GM23248 (cell line): Measurements from ENCODE around the gene KRTAP1-1.
"Not testable (repeated sequence)": the region's sequence is repeated elsewhere in the genome, so short reads cannot be mapped to it uniquely, and the experiment has no call there.

Experiments
- EZH2 ChIP-seq: fragments of 200-600 bp; sonication (generic); IDR thresholded peaks from 2 replicates; pipeline ENCODE4 v1.6.1; 2018; ENCODE audit warnings: antibody characterized with exemption, mild to moderate bottlenecking; ENCODE audit not compliant: insufficient read depth, poor library complexity, severe bottlenecking
- EZH2phosphoT487 ChIP-seq: fragments of 200-600 bp; sonication (generic); IDR thresholded peaks from 2 replicates; pipeline ENCODE4 v1.6.1; 2018; ENCODE audit warnings: antibody characterized with exemption, moderate library complexity, mild to moderate bottlenecking, low read depth; ENCODE audit not compliant: insufficient read depth

GRCh38 chr17:41083427-41083826 lies 42.2 kb upstream of the KRTAP1-1 start:
- TF ChIP-seq EZH2 = not testable (repeated sequence)
- 0 out of 2 replicates have a peak, but pooled peaks have one; percentile 40 for TF ChIP-seq EZH2phosphoT487
